Right ventricle myocardium inferior (tissue), 1 donor: ENCODE data around the gene EIF4E1B. TPM values are rescaled to one million over a fixed set of nuclear protein-coding genes. Genes with fewer than 3 reads are reported as not detected.
A peak's percentile ranks its signal among the peaks of the same experiment; 100 is the strongest.

Experiments
- ATAC-seq: fragments of 200-7000 bp; cut with Tn5 transposase; one replicate; pipeline ENCODE4 v1.9.1; 2020; ENCODE audit warnings: mild to moderate bottlenecking, moderate library complexity
- DNase-seq: peaks from one replicate; pipeline ENCODE4 v3.0.0; 2021; ENCODE audit errors: missing footprints
- intact Hi-C: fragments of 100-400 bp; cut with DNase I; formaldehyde crosslinking; loops from one replicate; pipeline ENCODE4 v1.11.0; 2022
- total RNA-seq: library from RNA; stranded (reverse); fragmentation: NEBNext Ultra II Directional; extraction: Animal tissue kit (Norgen Biotek cat#: 25700); gene quantifications from one replicate; pipeline ENCODE4 v1.2.1, GENCODE V29; 2021
- donor health status: DM: no; HTN: yes; CAD: no; lungs with severe emphysema.

EIF4E1B gene
- total RNA-seq, 1 donor from 2014 or later: not detected

DNA sequence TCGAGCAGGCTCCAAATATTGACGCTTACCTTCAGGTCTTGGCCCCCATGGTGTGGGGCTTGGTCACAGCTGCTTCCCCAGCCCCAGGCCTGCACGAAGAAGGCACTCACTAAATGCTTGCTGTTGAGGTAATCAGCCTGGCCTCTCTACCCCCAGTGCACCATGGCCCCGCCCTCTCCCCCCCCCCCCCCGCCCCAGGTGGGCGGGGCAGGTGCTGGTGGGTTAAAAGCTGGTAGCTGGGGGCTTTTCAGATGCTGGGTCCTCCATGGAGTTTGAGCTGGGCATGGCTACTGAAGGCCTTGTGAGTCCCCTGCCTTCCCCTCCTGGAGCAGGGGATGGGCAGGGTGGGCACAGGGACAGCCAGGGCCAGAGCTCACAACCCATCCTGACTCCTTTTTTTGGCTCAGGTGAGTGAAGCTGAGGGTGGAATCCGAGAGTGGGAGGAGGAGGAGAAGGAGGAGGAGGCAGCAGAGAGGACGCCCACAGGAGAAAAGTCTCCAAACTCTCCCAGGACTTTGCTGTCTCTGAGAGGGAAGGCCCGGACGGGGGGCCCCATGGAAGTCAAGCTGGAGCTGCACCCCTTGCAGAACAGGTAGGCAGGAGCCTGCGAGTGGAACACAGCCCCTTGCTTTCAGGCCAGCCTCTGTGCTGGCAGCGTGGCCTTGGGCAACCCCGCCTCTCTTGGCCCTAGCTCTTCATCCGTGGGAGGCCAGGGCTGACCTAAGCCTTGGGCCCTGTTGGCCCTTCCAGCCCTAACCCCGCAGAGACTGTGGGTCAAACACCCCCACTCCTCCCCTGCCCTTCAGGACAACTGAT lies 12.4 kb downstream of the EIF4E1B start:
- intact Hi-C loops: no loop called here
- ATAC-seq: no peak
- peak; percentile 1 for DNase-seq

- DNase-seq (peak; percentile 35), ATAC-seq (no peak)
- intact Hi-C loops: no loop called here
These were observed 13.2 kb downstream of the EIF4E1B start for GRCh38 chr5:176643491-176644219.

- DNase-seq (peak; percentile 7), ATAC-seq (no peak)
- intact Hi-C loops: no loop called here
These were observed 13.8 kb downstream of the EIF4E1B start for GRCh38 chr5:176644294-176644693.

DNA sequence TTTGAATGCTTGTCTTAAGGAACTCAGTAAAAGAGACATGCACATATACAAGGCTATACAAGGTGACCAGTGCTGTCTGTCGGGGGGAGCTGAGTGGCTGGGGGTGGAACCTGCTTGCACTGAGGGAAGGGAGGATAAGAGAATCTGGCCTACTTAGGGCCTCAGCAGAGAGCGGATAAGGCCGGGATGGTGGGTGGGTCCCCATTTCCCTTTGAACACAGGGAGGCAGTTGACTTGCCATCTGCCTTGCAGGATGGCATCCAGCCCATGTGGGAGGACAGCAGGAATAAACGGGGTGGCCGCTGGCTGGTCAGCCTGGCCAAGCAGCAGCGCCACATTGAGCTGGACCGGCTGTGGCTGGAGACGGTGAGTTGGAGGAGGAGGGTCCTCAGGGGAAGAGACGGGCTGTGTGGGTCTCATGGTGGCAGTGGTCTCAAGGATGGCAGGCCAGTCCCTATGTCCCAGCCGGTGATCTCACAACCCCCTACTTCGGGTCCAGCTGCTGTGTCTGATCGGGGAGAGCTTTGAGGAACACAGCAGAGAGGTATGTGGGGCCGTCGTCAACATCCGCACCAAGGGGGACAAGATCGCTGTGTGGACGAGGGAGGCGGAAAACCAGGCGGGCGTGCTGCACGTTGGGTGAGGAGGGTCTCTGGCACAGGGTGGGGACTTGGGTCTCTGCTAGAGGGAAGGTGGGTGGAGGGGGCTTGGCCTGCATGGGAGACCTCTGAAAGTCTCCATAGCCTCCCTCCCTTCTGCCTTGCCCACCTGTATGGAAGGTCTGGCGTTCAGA lies 14.6 kb downstream of the EIF4E1B start:
- ATAC-seq (no peak), DNase-seq (peak; percentile 9)
- intact Hi-C loops: no loop called here

DNA sequence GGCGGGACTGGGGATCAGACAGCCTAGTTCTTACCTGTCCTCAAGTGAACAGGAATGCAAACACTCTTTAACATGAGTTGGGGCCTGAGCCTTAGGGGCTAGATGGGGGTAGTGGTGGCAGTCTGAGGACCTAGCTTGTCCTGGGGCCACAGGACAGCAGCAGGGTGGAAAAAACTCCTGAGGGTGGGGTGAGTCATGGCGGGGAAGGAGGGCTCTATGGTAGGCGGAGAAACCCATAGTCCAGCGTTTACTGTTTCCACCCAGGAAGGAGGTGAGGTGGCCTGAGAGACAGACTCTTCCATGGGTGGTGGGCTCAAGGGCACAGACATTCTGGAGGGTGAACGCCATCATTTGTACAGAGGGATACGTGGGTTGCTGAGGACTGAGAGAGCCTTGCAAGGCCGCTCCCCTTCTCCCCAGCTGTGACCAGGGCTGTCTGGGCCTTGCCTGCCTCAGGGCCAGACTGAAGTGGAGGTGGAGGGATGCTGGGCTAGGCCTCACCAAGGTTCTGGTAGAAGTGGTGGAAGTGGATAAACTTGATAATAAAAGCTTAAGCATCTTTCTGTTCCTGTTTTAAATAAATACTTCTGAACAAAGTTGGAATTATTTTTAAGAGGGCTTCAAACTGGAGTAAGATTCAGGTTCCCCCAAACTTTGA lies 15.7 kb downstream of the EIF4E1B start:
- intact Hi-C loops: loop anchor here (2.0 kb wide), 1 partner anchor 229 kb away; the partner anchor contains the start of gene CLTB
- no peak for ATAC-seq
- no peak for DNase-seq

- intact Hi-C loops: loop anchor here (1.0 to 2.0 kb wide), 2 partner anchors 72 to 230 kb away; partner anchors contain the start of gene CLTB
- no peak for DNase-seq
- no peak for ATAC-seq
These were observed 16.2 kb downstream of the EIF4E1B start for GRCh38 chr5:176646707-176647029.

DNA sequence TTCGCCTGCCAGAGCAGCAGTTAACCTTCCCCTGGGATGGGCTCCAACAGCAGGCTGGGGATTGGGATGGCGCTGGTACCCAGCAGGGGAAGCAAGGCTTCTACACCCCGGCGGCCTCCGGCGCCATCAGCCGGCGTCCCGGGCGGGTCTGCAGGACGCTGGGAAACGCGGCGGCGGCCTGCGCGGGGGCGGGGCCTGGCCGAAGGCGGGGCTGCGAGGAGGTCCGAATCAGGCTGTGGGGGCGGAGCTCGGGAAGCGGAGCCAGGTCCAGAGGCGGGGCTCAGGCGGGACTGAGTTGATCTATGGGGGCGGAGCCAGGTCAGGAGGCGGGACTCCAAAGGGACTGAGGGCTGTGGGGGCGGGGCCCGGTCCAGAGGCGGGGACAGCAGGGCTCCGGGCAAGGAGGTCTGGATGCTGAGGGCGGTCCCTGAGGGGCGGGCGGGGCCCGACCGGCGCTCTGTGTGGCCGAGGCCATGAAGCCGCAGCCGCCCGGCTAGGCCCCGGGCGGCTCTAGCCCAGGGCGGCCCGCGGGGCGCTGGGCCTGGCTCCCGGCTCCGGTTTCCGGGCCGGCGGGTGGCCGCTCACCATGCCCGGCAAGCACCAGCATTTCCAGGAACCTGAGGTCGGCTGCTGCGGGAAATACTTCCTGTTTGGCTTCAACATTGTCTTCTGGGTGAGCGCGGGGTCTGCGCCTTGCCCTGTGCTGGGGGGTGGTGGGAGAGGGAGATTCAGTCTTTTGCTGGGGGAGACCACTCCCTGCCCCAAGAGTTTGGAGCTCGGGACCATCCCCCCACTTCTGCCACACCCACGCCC lies 16.8 kb downstream of the EIF4E1B start, which contains the start of gene TSPAN17:
Gene TSPAN17, plus strand, starts transcription at position 455 of the 813 bp plus-strand sequence. Its CDS starts 132 bp downstream, at position 587.
- ATAC-seq (peak; percentile 99), DNase-seq (peak; percentile 100)
- intact Hi-C loops: loop anchor here (1.0 to 2.0 kb wide), 2 partner anchors 73 to 230 kb away; partner anchors contain the start of gene CLTB

- intact Hi-C loops: loop anchor here (1.0 to 2.0 kb wide), 2 partner anchors 74 to 231 kb away; partner anchors contain the start of gene CLTB
- DNase-seq (peak; percentile 70), ATAC-seq (no peak)
These were observed 17.5 kb downstream of the EIF4E1B start for GRCh38 chr5:176647843-176648473.

DNA sequence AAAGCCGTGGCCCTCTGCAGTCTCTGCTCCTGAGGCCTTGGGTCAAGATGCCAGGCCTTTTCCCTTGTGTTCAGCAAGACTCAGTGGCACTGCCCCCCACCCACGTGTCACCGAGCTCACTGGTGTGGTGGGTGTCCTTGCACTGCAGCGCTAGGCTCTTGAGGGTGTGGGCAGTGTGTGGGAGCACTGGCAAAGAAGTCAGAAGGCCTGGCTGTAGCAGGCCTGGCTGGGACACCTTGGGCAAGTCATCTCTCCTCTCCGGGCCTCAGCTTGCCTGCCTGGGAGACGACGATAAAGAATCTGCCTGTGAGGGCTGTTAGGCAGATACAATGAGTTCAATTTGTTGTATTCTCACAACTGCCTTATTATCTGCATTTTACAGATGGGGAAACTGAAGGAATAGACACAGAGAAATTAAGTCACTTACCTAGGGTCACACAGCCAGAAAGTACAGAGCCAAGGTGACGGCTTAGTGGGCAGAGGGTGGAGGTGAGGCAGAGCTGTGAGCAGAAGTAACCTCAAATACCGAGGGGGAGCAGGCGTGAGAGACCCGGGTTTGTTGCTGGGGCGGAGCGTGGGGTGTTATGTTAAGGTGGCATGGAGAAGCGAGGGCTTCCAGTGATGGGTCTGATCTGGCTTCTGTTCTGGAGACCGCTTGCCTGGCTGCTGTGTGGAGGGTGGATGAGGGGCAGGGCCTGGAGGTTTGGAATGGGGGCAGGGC lies 18.2 kb downstream of the EIF4E1B start:
- DNase-seq (peak; percentile 70), ATAC-seq (no peak)
- intact Hi-C loops: no loop called here

- intact Hi-C loops: no loop called here
- DNase-seq (no peak), ATAC-seq (no peak)
These were observed 19.9 kb downstream of the EIF4E1B start for GRCh38 chr5:176650354-176650884.

GRCh38 chr5:176651472-176651980 lies 21.1 kb downstream of the EIF4E1B start:
- intact Hi-C loops: no loop called here

GRCh38 chr5:176652136-176652535 lies 21.7 kb downstream of the EIF4E1B start:
- ATAC-seq (no peak), DNase-seq (no peak)
- intact Hi-C loops: no loop called here

More at GRCh38 chr5:176651472-176651980, 21.1 kb downstream of the EIF4E1B start:
- DNase-seq (no peak), ATAC-seq (no peak)

DNA sequence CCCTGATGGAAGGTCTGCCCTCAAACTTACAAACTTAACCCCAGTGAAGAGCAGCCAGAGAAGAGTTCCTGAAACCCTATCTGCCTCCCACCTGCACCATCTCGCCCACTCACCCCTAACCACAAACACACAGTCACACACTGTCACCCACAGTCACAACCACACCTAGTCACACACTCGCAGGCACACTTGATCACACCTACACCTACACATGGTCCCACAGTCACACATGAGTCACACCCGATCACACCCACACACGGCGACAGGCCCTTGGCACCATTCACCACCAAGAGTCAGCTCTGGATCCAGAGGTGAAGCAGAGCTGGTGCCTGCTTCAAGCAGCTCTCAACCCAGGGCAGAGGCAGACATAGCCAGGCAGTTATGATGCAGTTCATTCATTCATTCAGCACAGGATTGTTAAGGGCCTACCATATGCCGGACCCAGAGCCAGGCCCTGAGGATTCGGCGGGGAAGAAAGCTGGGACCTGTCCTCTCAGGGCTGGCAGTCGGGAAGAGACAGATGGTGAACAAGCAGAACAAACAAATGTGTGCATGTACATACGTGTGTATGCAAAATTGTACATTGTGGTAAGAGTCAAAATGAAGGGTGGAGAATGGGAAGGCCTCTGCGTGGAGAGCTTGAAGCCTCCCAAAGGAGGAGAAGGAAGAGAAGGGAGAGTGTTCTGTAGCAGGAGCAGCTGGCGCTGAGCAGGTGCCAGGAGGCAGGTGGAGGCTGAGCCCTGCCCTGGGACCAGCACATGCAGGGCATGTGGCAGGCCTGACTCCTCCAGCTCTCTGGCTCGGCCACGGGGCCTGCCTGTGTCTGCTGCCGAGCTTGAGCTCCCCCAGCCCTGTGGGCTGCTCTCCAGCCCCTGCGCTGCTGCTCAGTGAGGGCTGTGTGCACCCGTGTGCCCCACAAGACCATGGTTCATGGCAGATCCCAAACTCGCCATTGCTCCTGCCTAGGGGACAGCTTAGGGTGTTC lies 23.2 kb downstream of the EIF4E1B start:
- ATAC-seq (no peak), DNase-seq (no peak)
- intact Hi-C loops: no loop called here

GRCh38 chr5:176654856-176655255 lies 24.4 kb downstream of the EIF4E1B start:
- intact Hi-C loops: loop anchor here (5.0 kb wide), 1 partner anchor 162 kb away; no protein-coding TSS in a partner anchor
- no peak for ATAC-seq

GRCh38 chr5:176656467-176656990 lies 26.1 kb downstream of the EIF4E1B start:
- intact Hi-C loops: loop anchor here (5.0 kb wide), 1 partner anchor 161 kb away; no protein-coding TSS in a partner anchor
- ATAC-seq (no peak), DNase-seq (no peak)

More at GRCh38 chr5:176654856-176655255, 24.4 kb downstream of the EIF4E1B start:
- DNase-seq: no peak
